HK-2 (cell line): Measurements from ENCODE around the gene VAC14.

Source experiments
- DNase-seq: peaks from one replicate; pipeline ENCODE4 v3.0.0-alpha.2; 2018; ENCODE audit not compliant: unreplicated experiment

VAC14 gene

GRCh38 chr16:70708366-70709246 lies 92.4 kb downstream of the VAC14 start:
- no peak for DNase-seq

- DNase-seq: no peak
These were observed 94.0 kb downstream of the VAC14 start for GRCh38 chr16:70706948-70707465.

- DNase-seq: no peak
These were observed 95.9 kb downstream of the VAC14 start for GRCh38 chr16:70705056-70705455.

GRCh38 chr16:70704586-70704985 lies 96.4 kb downstream of the VAC14 start:
- no peak for DNase-seq

- DNase-seq: no peak
These were observed 97.0 kb downstream of the VAC14 start for GRCh38 chr16:70703835-70704381.

- DNase-seq: no peak
These were observed 97.7 kb downstream of the VAC14 start for GRCh38 chr16:70703041-70703834.

GRCh38 chr16:70702624-70703023 lies 98.3 kb downstream of the VAC14 start:
- no peak for DNase-seq

- DNase-seq: no peak
These were observed 99.0 kb downstream of the VAC14 start for GRCh38 chr16:70701998-70702397.

- no peak for DNase-seq
These were observed 99.4 kb downstream of the VAC14 start for GRCh38 chr16:70701596-70701995.

GRCh38 chr16:70701036-70701435 lies 99.9 kb downstream of the VAC14 start:
- DNase-seq: no peak

- DNase-seq: no peak
These were observed 100.6 kb downstream of the VAC14 start for GRCh38 chr16:70700101-70701020.

- DNase-seq: no peak
These were observed 101.3 kb downstream of the VAC14 start for GRCh38 chr16:70699696-70700095.

GRCh38 chr16:70698901-70699300 lies 102.1 kb downstream of the VAC14 start:
- no peak for DNase-seq

GRCh38 chr16:70697594-70698170 lies 103.3 kb downstream of the VAC14 start:
- DNase-seq: no peak

- DNase-seq: no peak
These were observed 103.9 kb downstream of the VAC14 start for GRCh38 chr16:70696952-70697593.

GRCh38 chr16:70696355-70696754 lies 104.6 kb downstream of the VAC14 start:
- no peak for DNase-seq

- peak; percentile 52 for DNase-seq
These were observed 105.5 kb downstream of the VAC14 start for GRCh38 chr16:70695331-70696070.

- DNase-seq: no peak
These were observed 106.1 kb downstream of the VAC14 start for GRCh38 chr16:70694868-70695218.

- DNase-seq: peak; percentile 83
These were observed 106.7 kb downstream of the VAC14 start for GRCh38 chr16:70694088-70694867.
